Transverse colon (tissue), 4 donors: Measurements from ENCODE around the gene KRT27. TPM values are rescaled to one million over a fixed set of nuclear protein-coding genes. Genes with fewer than 3 reads are reported as not detected.

ENCODE experiments used
- DNase-seq: peaks from one replicate; pipeline ENCODE4 v3.0.0-alpha.2; 2019
- H3K27ac ChIP-seq, 4 donors: fragments of 200-600 bp; sonication (generic); 2 replicates each; pipeline ENCODE4 v1.5.1; 2016 to 2018; ENCODE audit warnings: inconsistent platforms in 4 of 4
- H3K27me3 ChIP-seq: fragments of 200-600 bp; sonication (generic); 2 replicates; pipeline ENCODE4 v1.5.1; 2017; ENCODE audit warnings: inconsistent platforms
- H3K36me3 ChIP-seq, 4 donors: fragments of 200-600 bp; sonication (generic); 2 replicates each; pipeline ENCODE4 v1.5.1; 2017 to 2019; ENCODE audit warnings: inconsistent platforms in 4 of 4
- H3K4me1 ChIP-seq, 4 donors: fragments of 200-600 bp; sonication (generic); 2 replicates each; pipeline ENCODE4 v1.5.1; 2017 to 2020; ENCODE audit warnings: inconsistent platforms in 4 of 4
- H3K4me3 ChIP-seq, 4 donors: fragments of 200-600 bp; sonication (generic); 1 replicate in 1 of 4; 2 replicates in 3 of 4; pipeline versions ENCODE4 v1.5.1 to v1.6.1; 2017 to 2019; ENCODE audit warnings: inconsistent platforms in 4 of 4
- H3K9me3 ChIP-seq, 2 donors: fragments of 200-600 bp; sonication (generic); 2 replicates each; pipeline ENCODE4 v1.5.1; 2017 to 2019; ENCODE audit warnings: inconsistent platforms in 2 of 2
- CTCF ChIP-seq, 5 experiments: fragments of 200-600 bp in 3 of 5; fragments of 450-650 bp in 2 of 5; sonication (generic) in 3 of 5; IDR thresholded peaks; 1 replicate in 2 of 5; 2 replicates in 3 of 5; pipeline ENCODE4 v1.5.1; 2016 to 2017; ENCODE audit warnings: antibody characterized with exemption in 5 of 5, inconsistent platforms in 3 of 5, mild to moderate bottlenecking in 2 of 5, moderate library complexity in 1 of 5
- EP300 ChIP-seq: sonication (generic); formaldehyde crosslinking; IDR thresholded peaks from one replicate; pipeline ENCODE4 v1.6.1; 2017; ENCODE audit warnings: antibody characterized with exemption, low read depth
- POLR2A ChIP-seq: fragments of 450-650 bp; IDR thresholded peaks from one replicate; pipeline ENCODE4 v1.6.1; 2016; ENCODE audit warnings: antibody characterized with exemption, mild to moderate bottlenecking, moderate library complexity
- POLR2AphosphoS5 ChIP-seq, 3 donors: sonication (generic); formaldehyde crosslinking; IDR thresholded peaks; one replicate each; pipeline ENCODE4 v1.6.1; 2016; ENCODE audit warnings: antibody characterized with exemption in 3 of 3
- WGBS, 2 donors: methylation state at CpG; one replicate each; pipeline ENCODE4 v1.1.5; 2018; ENCODE audit warnings: low coverage in 1 of 2; 5-methylcytosine and 5-hydroxymethylcytosine counted together
- in situ Hi-C, 4 donors: fragments of 200-750 bp; cut with MboI; loops; one replicate each; pipeline versions ENCODE4 v1.15.0 to v1.15.1; 2017; ENCODE audit warnings: low sequenced_read_pairs in 3 of 4, low pct_ligation_motif_present in 1 of 4, low pct_unique_long_range_greater_than_20kb in 1 of 4
- intact Hi-C: fragments of 100-400 bp; cut with DNase I; formaldehyde crosslinking; loops from one replicate; pipeline ENCODE4 v1.15.1; 2023; ENCODE audit warnings: low total_unique reads
- total RNA-seq, 4 donors: library from RNA; depleted of rRNA; stranded (reverse); fragments of >200 nt; gene quantifications; one replicate each; pipeline ENCODE4 v1.1.0, GENCODE V29; 2016

The KRT27 gene
- total RNA-seq, 4 donors from 2014 or later = 1.1 TPM; not detected in 3

GRCh38 chr17:40791787-40792436, 9.6 kb upstream of the KRT27 start:
- Histone ChIP-seq H3K4me1 (no peaks in the 10 kb centered on the region), H3K27me3 (peaks cover 36% of the 10 kb centered on the region), H3K36me3 (no peaks in the 10 kb centered on the region), H3K4me3 (no peak overlapping the region), H3K9me3 (no peaks in the 10 kb centered on the region), H3K27ac (no peak overlapping the region)
- in situ Hi-C loops = loop anchor here (5.0 to 25.0 kb wide), 3 partner anchors 170 to 180 kb away; no protein-coding TSS in a partner anchor
- intact Hi-C loops = no loop called here
- DNase-seq = no peak
- no peak for TF ChIP-seq EP300
- no peak for TF ChIP-seq POLR2A
- peak; percentile 30 to 53 (median 38) for TF ChIP-seq CTCF (IDR thresholded peaks at IDR 0.05)
- WGBS, 2 donors = 33 to 48% methylated on average over 6 of the region's 6 CpGs

- no peaks in the 10 kb centered on the region for H3K9me3 ChIP-seq
- intact Hi-C loops (no loop called here), in situ Hi-C loops (loop anchor here (5.0 to 25.0 kb wide), 3 partner anchors 169 to 179 kb away; no protein-coding TSS in a partner anchor)
- no peaks in the 10 kb centered on the region for H3K4me1 ChIP-seq
- no peak for DNase-seq
- WGBS, 2 donors = 57 to 87% methylated on average over 1 of the region's 1 CpG
- H3K36me3 ChIP-seq = no peaks in the 10 kb centered on the region
- no peak overlapping the region for H3K4me3 ChIP-seq
- no peak overlapping the region for H3K27ac ChIP-seq
- TF ChIP-seq EP300 (no peak), CTCF (IDR thresholded peaks at IDR 0.05) (no peak), POLR2AphosphoS5 (IDR thresholded peaks at IDR 0.05) (no peak), POLR2A (no peak)
- peaks cover 28% of the 10 kb centered on the region for H3K27me3 ChIP-seq
Measured at GRCh38 chr17:40791111-40791510, 8.8 kb upstream of the KRT27 start.

- WGBS, 2 donors = 38% methylated on average over 7 to 37 of the region's 37 CpGs
- H3K27ac ChIP-seq = no peak overlapping the region
Measured at GRCh38 chr17:40779181-40779909, 3.0 kb downstream of the KRT27 start.

More at GRCh38 chr17:40779181-40779909, 3.0 kb downstream of the KRT27 start:
- Histone ChIP-seq H3K4me1 (peaks cover 0 to 3% (median 0%) of the 10 kb centered on the region in 4 donors), H3K9me3 (no peaks in the 10 kb centered on the region), H3K36me3 (no peaks in the 10 kb centered on the region), H3K4me3 (peak overlapping the region in 1 of 4 donors; percentile 30), H3K27me3 (peaks cover 76% of the 10 kb centered on the region)
- TF ChIP-seq CTCF (IDR thresholded peaks at IDR 0.05) (no peak), POLR2A (no peak), POLR2AphosphoS5 (IDR thresholded peaks at IDR 0.05) (no peak), EP300 (no peak)
- DNase-seq = no peak
- intact Hi-C loops (no loop called here), in situ Hi-C loops (loop anchor here in 2 of 4 donors (25.0 kb wide), 1 partner anchor 167 kb away; no protein-coding TSS in a partner anchor)
